Left lobe of liver (tissue), 2 donors: Measurements from ENCODE around the gene SHB. TPM values are rescaled to one million over a fixed set of nuclear protein-coding genes. Genes with fewer than 3 reads are reported as not detected.
A peak's percentile ranks its signal among the peaks of the same experiment; 100 is the strongest.

Experiments
- ATAC-seq: fragments of 200-7000 bp; cut with Tn5 transposase; one replicate; pipeline ENCODE4 v1.9.1; 2020; ENCODE audit warnings: mild to moderate bottlenecking, moderate library complexity
- DNase-seq: peaks from one replicate; pipeline ENCODE4 v3.0.0-alpha.2; 2020; ENCODE audit warnings: low spot score
- total RNA-seq: library from RNA; stranded (reverse); gene quantifications from one replicate; pipeline ENCODE4 v1.2.1, GENCODE V29; 2021
- donor health status: DM: no; HTN: no; CAD: no; lungs with moderate emphysema.
- donor health status: DM: no; HTN: yes; CAD: no.

The SHB gene
- total RNA-seq, 1 donor from 2014 or later, result 14.1 TPM

DNA sequence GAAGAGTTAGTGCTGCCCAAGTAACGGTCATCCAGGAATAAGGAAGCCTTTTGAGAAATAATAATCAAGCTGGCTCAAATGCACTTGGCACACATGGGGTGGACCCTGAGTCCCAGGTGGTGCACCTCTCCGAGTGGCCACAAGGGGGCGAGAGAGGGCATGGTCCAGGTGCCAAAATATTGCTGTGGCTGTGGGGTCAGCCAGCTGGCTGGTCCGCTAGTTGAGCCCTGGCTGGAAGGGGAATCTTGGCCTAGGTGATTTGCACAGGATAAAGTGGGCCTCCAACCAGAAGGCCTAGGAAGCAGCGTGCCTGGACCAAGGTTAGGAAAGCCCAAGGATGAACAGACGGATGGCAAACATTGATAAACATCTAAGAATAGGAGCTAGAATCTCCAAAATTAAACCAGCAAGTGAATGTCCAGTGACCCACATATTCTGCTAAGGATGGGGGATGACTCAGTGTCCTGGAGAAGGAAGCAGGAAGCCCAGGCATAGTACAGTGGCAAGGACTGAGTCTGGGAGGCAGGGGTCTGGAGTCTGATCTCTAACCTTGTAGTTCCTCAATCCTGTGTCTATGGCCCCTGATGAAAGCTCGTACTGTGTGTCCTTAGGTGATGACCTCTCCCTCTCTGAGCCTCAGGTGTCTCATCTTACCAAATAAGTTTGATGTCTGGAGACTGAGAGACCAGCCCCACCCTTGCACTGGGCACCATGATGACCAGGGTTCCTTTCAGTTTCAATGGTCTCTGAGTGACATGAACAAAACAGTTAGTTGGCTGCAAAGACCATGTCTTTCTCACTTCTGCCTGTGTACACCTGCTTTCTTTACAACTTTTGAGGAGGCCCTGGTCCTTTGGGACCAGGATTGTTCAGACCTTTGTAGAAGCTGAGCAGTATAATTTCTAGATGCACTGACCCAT lies 19.2 kb upstream of the SHB start:
- ATAC-seq (peak; percentile 99), DNase-seq (peak; percentile 84)

GRCh38 chr9:38086496-38086895 lies 17.5 kb upstream of the SHB start:
- peak; percentile 10 for DNase-seq

DNA sequence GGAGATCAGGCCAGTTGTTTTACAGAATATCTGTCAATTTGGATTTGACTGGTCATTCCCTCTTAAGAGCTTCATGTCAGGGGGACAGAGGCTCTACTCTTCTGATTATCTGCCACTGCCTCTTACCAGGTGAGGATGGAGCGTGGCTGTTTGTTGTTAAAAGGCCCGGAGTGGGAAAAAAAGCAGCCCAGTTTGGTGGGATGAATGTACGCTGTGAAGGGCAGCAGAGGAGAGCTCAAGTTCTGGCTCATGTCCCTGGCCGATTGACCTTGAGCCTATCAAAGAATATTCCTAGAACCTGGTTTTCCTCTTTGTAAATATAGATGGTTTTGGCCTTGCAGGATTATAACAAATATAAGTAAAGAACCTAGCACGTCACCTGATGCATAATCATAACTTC lies 16.3 kb upstream of the SHB start:
- peak; percentile 15 for DNase-seq
- no peak for ATAC-seq

More at GRCh38 chr9:38086496-38086895, 17.5 kb upstream of the SHB start:
- ATAC-seq, result no peak

DNA sequence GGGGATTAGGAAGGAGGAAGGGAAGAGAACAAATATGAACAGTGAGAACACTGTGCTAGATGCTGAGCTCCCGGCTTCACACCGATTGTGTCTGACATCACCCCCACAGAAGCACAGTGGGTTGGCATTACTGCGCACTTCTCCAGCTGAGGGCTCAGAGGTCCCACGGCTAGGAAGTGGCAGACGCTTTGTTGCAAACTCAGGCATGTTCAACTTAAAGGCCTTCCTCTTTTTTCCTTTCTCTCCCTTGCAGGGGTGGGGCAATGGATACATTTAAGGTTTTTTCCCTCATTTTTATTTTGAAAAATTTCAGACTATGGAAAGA lies 15.5 kb upstream of the SHB start:
- DNase-seq, result peak; percentile 41

GRCh38 chr9:38083858-38084555 lies 15.0 kb upstream of the SHB start:
- DNase-seq (peak; percentile 31), ATAC-seq (no peak)

More for the DNA sequence above, 15.5 kb upstream of the SHB start:
- no peak for ATAC-seq

- DNase-seq, result peak; percentile 26
Observed at GRCh38 chr9:38082446-38083287, 13.6 kb upstream of the SHB start.

GRCh38 chr9:38081356-38082108 lies 12.5 kb upstream of the SHB start:
- DNase-seq, result peak; percentile 16
- no peak for ATAC-seq

More at GRCh38 chr9:38082446-38083287, 13.6 kb upstream of the SHB start:
- no peak for ATAC-seq

DNA sequence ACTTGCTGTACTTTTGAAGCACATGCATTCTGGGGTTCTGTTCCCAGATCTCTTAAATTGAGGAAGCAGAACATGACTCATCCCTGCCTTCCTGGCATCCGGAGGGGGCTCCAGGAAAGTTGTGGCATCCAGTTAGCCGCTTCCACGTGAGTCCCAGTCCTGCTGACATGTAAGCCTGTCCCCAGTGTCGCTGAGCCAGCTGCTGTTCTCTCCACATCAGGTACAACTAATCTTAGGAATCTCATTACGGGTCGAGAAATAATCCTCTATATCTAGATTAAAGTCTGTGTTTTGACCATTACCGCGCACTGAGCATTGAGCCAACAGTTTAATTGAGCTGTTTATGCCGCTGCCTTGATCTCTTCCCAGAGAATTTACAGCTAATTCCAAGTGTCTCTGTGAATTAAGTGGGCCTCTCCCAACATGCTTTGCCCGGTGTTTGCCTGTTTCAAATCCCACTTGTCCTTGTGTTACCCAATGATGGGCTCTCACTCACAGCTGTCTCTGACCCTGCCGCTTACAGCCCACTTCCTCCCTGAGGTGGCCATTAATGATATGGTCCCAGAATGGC lies 10.5 kb upstream of the SHB start:
- ATAC-seq (no peak), DNase-seq (peak; percentile 37)

DNA sequence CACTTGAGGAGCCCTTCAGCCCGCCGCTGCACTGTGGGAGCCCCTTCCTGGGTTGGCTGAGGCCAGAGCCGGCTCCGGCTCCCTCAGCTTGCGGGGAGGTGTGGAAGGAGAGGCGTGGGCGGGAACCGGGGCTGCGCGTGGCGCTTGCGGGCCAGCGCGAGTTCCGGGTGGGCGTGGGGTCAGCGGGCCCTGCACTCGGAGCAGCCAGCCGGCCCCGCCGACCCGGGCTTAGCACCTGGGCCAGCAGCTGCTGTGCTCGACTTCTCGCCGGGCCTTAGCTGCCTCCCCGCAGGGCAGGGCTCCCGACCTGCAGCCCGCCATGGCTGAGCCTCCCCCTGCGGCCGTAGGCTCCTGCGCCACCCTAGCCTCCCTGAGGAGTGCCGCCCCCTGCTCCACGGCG lies 6.2 kb upstream of the SHB start:
- peak; percentile 42 for DNase-seq
- ATAC-seq, result no peak

DNA sequence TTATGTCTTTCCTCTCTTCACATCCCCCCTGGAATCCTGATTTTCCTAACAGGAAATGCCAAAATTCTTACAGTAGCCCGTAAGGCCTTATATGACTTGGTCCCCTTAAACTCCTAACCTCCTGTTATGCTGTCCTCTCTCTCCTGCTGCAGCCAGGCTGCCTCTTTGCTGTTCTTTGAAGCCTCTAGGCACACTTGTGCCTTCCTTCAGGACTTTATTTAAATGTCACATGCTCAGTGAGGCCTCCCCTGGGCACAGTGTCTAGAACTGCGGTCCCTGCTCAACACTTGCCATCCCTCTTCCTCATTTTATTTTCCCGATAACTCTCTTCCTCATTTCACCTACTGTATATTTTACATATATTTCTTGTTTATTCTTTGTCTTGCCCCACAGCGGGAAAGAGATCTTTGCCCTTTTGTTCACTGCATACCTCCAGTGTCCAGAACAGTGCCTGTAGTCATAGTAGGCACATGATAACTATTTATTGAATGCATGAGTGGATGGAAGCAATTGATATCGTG lies 5.5 kb upstream of the SHB start:
- ATAC-seq (no peak), DNase-seq (peak; percentile 22)

- ATAC-seq (no peak), DNase-seq (peak; percentile 7)
Observed at GRCh38 chr9:38073882-38074281, 4.9 kb upstream of the SHB start.

DNA sequence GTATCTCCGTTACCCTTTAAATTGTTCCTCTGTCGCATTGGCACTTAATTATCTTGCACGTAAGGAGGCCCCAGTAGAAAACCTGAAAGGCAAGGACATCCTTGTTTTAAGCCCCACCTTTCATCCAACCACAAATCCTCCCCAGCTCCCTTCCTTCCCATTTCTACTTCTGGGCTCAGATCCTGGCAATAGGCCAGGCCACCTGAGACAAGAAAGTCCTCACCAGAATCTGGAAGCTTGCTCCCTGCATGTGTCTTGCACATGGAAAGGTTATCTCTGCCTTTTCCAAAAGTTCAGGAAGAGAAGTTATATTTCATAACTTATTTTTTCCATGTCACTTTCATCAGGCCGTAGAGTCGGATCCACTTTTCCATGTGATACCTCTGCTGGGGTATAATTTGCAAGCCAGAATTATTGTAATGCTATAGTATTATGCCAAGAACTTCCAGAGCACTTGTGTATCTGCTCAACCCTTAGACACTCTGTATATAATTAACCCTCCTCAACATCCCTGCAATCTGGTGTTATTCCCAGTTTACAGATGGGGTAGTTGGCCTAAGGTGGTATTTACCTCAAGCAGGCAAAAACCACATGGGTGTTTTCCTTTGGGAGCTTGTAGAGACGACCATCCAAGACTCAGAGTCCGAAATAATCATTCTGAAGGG lies 2.6 kb upstream of the SHB start:
- no peak for DNase-seq
- no peak for ATAC-seq

DNA sequence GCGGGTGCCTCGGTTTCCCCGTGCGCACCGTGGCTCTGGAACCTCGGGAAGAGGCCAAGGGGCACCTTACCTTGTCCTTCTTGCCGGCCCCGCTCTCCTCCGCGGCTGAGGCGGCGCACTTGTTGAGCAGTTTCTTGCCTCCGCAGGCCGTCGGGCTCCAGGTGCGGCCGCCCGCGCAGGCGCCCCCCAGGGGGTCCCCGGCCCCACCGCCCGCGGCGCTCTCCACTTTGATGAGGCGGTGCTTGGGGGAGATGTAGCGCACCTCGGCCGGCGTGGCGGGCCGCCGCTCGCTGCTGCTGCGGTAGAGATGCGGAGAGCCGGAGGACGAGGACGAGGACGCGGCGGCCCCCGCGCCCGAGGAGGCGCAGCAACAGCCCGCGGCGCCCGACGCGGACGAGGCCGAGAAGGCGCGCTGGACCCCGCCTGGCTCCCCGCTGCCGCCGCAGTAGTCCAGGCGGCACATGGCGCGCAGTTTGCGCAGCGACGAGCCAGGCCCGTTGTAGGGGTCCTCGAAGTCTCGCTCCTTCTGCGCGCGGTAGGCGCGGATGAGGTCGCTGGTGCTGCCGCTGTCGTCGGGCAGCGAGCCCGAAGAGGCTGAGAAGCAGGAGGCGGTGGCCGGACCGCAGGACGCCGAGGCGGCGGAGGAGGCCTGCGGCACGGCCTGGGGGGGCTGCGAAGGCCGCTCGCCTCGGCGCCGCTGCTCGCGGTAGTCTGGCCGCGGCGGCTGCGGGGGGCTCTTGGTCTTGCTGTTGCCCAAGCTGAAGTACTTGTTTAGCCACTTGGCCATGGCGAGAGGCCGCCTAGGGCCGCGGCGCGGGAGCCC lies 957 bp downstream of the SHB start:
- no peak for DNase-seq
- ATAC-seq, result no peak

GRCh38 chr9:38066914-38067858 lies 1.8 kb downstream of the SHB start:
- ATAC-seq (peak; percentile 54), DNase-seq (peak; percentile 81)

DNA sequence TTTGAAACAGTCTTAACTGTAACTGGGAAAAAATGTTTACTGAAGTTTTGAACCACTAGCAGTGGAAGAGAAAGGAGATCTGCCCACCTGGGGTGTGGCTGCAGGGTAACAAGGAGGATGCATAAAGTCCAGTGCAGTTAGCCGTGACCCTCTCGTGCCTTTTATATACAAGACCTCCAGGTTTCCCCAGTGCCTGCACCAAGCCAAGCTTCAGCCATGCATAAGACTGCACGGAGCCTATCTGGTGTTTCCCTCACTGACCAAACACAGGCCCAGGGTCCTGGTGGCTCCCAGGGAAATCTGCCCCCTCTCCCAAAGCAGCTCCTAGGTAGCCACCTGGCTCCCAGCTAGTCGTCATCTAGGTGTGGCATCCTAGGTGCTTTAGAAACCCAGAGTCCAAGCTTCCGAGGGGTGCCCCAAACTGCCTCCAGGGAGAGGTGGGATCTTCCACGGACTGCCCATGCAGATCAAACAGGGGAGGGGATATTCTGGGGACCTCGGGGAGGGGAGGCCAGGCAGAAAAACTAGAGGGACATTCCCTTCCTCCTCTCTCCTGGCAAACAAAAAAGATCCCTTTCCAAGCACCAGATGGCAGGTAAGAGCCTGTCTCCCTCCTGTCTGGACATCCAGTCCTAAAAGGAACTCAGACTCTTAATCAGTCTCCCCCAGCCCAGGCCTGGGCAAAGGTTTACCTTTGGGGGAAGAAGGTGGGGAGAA lies 2.7 kb downstream of the SHB start:
- no peak for ATAC-seq
- no peak for DNase-seq

- DNase-seq (no peak), ATAC-seq (no peak)
Observed at GRCh38 chr9:38065369-38066075, 3.5 kb downstream of the SHB start.
